CD4-positive, alpha-beta memory T cell (primary cell): Measurements from ENCODE around the gene RBM14. TPM values are rescaled to one million over a fixed set of nuclear protein-coding genes. Genes with fewer than 3 reads are reported as not detected.
"Not testable (repeated sequence)": the region's sequence is repeated elsewhere in the genome, so short reads cannot be mapped to it uniquely, and the experiment has no call there.

ENCODE experiments used
- CTCF ChIA-PET: fragments of 350-600 bp; sonication (Branson Sonifier 250); formaldehyde crosslinking; loops from one replicate; lab custom pipeline; 2021; ENCODE audit warnings: inconsistent platforms; ENCODE audit not compliant: partially characterized antibody; lab: Charles Lee
- POLR2A ChIA-PET: fragments of 350-600 bp; sonication (Branson Sonifier 250); formaldehyde crosslinking; loops from one replicate; lab custom pipeline; 2021; ENCODE audit not compliant: partially characterized antibody; lab: Charles Lee
- DNase-seq, 5 donors: peaks; one replicate each; pipeline versions ENCODE4 v3.0.0 to v3.0.0-alpha.2; 2020 to 2022; ENCODE audit warnings: mixed read lengths in 1 of 5
- H3K27ac ChIP-seq: one replicate; pipeline ENCODE4 v1.7.0; 2013; ENCODE audit warnings: low read depth, low read length
- H3K27me3 ChIP-seq: 2 replicates; pipeline ENCODE4 v1.7.0; 2013; ENCODE audit warnings: mild to moderate bottlenecking, low read length, moderate library complexity; ENCODE audit not compliant: insufficient read depth
- H3K36me3 ChIP-seq: 2 replicates; pipeline ENCODE4 v1.7.0; 2013; ENCODE audit warnings: mild to moderate bottlenecking, low read length, moderate library complexity; ENCODE audit not compliant: insufficient read depth
- H3K4me1 ChIP-seq: 2 replicates; pipeline ENCODE4 v1.7.0; 2013; ENCODE audit warnings: mild to moderate bottlenecking, low read length, moderate library complexity; ENCODE audit not compliant: insufficient read depth
- H3K4me3 ChIP-seq, 2 donors: one replicate each; pipeline ENCODE4 v1.7.0; 2013; ENCODE audit warnings: low read length in 2 of 2, mild to moderate bottlenecking in 1 of 2
- H3K9me3 ChIP-seq, 2 donors: one replicate each; pipeline ENCODE4 v1.7.0; 2013; ENCODE audit warnings: low read length in 2 of 2, control low read depth in 1 of 2; ENCODE audit not compliant: control insufficient read depth in 1 of 2
- H3K27ac Mint-ChIP-seq, 7 donors: one replicate each; pipeline ENCODE4 v1.8.0; 2020 to 2021; ENCODE audit warnings: mixed read lengths in 7 of 7, mild to moderate bottlenecking in 6 of 7, inconsistent platforms in 3 of 7, moderate library complexity in 3 of 7
- H3K27me3 Mint-ChIP-seq, 2 donors: one replicate each; pipeline ENCODE4 v1.8.0; 2020 to 2021; ENCODE audit warnings: mixed read lengths in 2 of 2
- H3K36me3 Mint-ChIP-seq, 2 donors: one replicate each; pipeline ENCODE4 v1.8.0; 2020 to 2021; ENCODE audit warnings: mixed read lengths in 2 of 2, inconsistent platforms in 1 of 2, mild to moderate bottlenecking in 1 of 2
- H3K4me1 Mint-ChIP-seq, 4 donors: one replicate each; pipeline ENCODE4 v1.8.0; 2020 to 2021; ENCODE audit warnings: mixed read lengths in 4 of 4, mild to moderate bottlenecking in 1 of 4
- H3K4me3 Mint-ChIP-seq, 8 donors: one replicate each; pipeline ENCODE4 v1.8.0; 2020 to 2021; ENCODE audit warnings: mixed read lengths in 8 of 8, mild to moderate bottlenecking in 7 of 8, moderate library complexity in 6 of 8, inconsistent platforms in 3 of 8
- H3K9me3 Mint-ChIP-seq, 8 donors: one replicate each; pipeline ENCODE4 v1.8.0; 2020 to 2021; ENCODE audit warnings: mixed read lengths in 8 of 8, mild to moderate bottlenecking in 5 of 8, inconsistent platforms in 3 of 8, moderate library complexity in 1 of 8
- intact Hi-C: fragments of 100-400 bp; cut with micrococcal nuclease; formaldehyde crosslinking; loops from one replicate; pipeline ENCODE4 v1.15.1; 2023
- polyA plus RNA-seq, 2 donors: library from polyadenylated mRNA; unstranded; fragments of 300-500 nt; fragmentation: Illumina TruSeq; gene quantifications; one replicate each; pipeline ENCODE4 v1.2.3, GENCODE V29; 2021
- total RNA-seq, 2 experiments: library from RNA; stranded (reverse); gene quantifications; one replicate each; pipeline ENCODE4 v1.2.3, GENCODE V29; 2021

RBM14 gene
- total and polyA plus RNA-seq, 4 experiments from 2014 or later: 66.2 to 196 (median 118) TPM

DNA sequence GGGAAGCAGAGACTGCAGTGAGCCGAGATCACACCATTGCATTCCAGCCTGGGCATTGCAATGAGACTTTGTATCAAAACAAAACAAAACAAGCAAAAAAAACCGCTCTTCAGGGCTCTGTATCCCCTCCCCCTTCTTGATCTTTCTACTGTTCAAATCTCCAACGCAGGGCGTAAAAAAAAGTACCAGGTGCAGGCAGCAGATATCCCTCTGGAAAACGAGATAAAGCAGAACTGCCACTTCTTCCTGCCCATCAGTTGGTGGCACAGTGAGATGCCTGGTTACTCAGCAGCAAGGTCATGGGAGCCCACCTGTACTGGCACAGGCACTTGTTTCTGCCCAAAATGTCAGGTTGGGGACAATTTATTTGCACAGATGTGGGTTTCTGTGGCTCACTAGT, 12.3 kb upstream of the RBM14 start:
- Mint-ChIP-seq H3K9me3 (no peaks in the 10 kb centered on the region), H3K4me1 (no peaks in the 10 kb centered on the region), H3K27me3 (no peaks in the 10 kb centered on the region), H3K4me3 (no peak overlapping the region), H3K36me3 (peaks cover 0 to 31% of the 10 kb centered on the region in 2 donors), H3K27ac (no peak overlapping the region)
- Histone ChIP-seq H3K36me3 (peaks cover 20% of the 10 kb centered on the region), H3K9me3 (no peaks in the 10 kb centered on the region), H3K27ac (no peak overlapping the region), H3K27me3 (no peaks in the 10 kb centered on the region), H3K4me1 (no peaks in the 10 kb centered on the region), H3K4me3 (no peak overlapping the region)
- no peak for DNase-seq
- POLR2A ChIA-PET: interaction anchor here (3.8 kb wide), 1 partner anchor 12 kb away, joined by 19 read pairs; the partner anchor contains the start of gene RBM14
- CTCF ChIA-PET: no interaction called here
- intact Hi-C loops: no loop called here

DNA sequence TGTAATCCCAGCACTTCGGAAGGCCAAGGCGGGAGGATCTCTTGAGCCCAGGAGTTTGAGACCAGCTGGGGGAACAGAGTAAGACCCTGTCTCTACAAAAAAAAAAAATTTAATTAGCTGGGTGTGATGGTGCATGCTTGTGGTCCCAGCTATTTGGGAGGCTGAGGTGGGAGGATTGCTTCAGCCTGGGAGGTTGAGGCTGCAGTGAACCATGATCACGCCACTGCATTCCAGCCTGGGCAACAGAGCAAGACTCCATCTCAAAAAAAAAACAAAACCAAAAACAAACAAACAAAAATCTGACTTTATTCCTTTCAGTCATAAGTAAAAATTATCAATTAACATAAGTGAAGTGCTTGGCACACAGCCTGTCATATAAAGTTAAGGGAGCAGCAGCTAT, 9.8 kb upstream of the RBM14 start:
- H3K27me3 ChIP-seq, H3K4me3 ChIP-seq, H3K27me3 Mint-ChIP-seq, H3K4me3 Mint-ChIP-seq, H3K27ac ChIP-seq, DNase-seq, H3K9me3 Mint-ChIP-seq, H3K9me3 ChIP-seq, H3K27ac Mint-ChIP-seq, intact Hi-C loops: not testable (repeated sequence)
- ChIA-PET POLR2A (interaction anchor here (1.0 to 3.8 kb wide), 3 partner anchors 10 to 32 kb away, joined by 3 to 19 read pairs (median 8); partner anchors contain the start of genes RBM14 and RBM4), CTCF (interaction anchor here (1.0 to 1.7 kb wide), 3 partner anchors 14 to 29 kb away, joined by 3 to 6 read pairs (median 6); partner anchors contain the start of genes CCDC87 and CCS)
- Mint-ChIP-seq H3K36me3 (peaks cover 0 to 23% of the 10 kb centered on the region in 2 donors), H3K4me1 (peaks cover 6 to 13% (median 11%) of the 10 kb centered on the region in 4 donors)
- Histone ChIP-seq H3K4me1 (peaks cover 11% of the 10 kb centered on the region), H3K36me3 (peaks cover 20% of the 10 kb centered on the region)

DNA sequence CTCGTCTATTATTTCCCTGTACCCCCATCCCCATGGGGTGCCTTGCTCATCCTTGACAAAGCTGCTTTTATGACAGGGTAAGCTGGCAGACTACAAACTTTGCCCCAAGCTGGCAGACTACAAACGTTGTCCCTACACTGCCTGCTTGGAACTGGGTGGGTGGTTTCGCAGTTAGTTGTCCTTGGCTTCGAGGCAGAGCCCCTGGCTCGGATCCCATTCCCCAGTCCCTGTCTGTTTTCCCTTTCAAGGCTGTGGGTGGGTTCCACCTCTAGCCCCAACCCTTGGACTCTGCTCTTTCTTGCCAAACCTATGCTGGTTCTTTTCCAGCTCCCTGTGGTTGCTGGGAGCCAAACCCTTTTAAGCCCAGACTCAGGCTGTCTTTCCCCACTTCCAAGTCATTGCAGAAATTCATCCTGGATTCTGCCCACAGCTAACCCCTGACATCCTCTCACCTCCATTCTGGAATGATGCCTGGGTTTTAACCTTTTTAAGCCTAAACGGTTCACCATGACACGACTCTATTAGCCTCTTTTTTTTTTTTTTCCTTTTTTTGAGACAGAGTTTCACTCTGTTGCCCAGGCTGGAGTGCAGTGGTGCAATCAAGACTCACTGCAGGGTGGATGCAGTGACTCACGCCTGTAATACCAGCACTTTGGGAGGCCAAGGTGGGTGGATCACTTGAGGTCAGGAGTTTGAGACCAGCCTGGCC, 9.2 kb upstream of the RBM14 start:
- no peaks in the 10 kb centered on the region for H3K9me3 Mint-ChIP-seq
- intact Hi-C loops: no loop called here
- Histone ChIP-seq H3K27me3 (no peaks in the 10 kb centered on the region), H3K4me3 (no peak overlapping the region), H3K27ac (no peak overlapping the region), H3K4me1 (peaks cover 11% of the 10 kb centered on the region), H3K9me3 (no peaks in the 10 kb centered on the region), H3K36me3 (peaks cover 18% of the 10 kb centered on the region)
- H3K27ac Mint-ChIP-seq: peak overlapping the region in 1 of 7 donors; percentile 83
- peaks cover 6 to 13% (median 11%) of the 10 kb centered on the region in 4 donors for H3K4me1 Mint-ChIP-seq
- POLR2A ChIA-PET: interaction anchor here (1.0 to 3.8 kb wide), 3 partner anchors 9 to 31 kb away, joined by 3 to 19 read pairs (median 8); partner anchors contain the start of genes RBM14 and RBM4
- no peaks in the 10 kb centered on the region for H3K27me3 Mint-ChIP-seq
- CTCF ChIA-PET: interaction anchor here (1.7 kb wide), 1 partner anchor 29 kb away, joined by 6 read pairs; no protein-coding TSS in a partner anchor
- H3K4me3 Mint-ChIP-seq: no peak overlapping the region
- H3K36me3 Mint-ChIP-seq: peaks cover 0 to 19% of the 10 kb centered on the region in 2 donors
- no peak for DNase-seq

- peaks cover 11% of the 10 kb centered on the region for H3K4me1 ChIP-seq
- H3K27ac ChIP-seq: no peak overlapping the region
- Mint-ChIP-seq H3K36me3 (peaks cover 0 to 11% of the 10 kb centered on the region in 2 donors), H3K27ac (peak overlapping the region; percentile 18 to 85 (median 53)), H3K4me3 (peak overlapping the region in 2 of 8 donors; percentile 43 to 59), H3K4me1 (peaks cover 6 to 13% (median 11%) of the 10 kb centered on the region in 4 donors), H3K27me3 (no peaks in the 10 kb centered on the region), H3K9me3 (no peaks in the 10 kb centered on the region)
- no peak for DNase-seq
- H3K4me3 ChIP-seq: no peak overlapping the region
- H3K36me3 ChIP-seq: peaks cover 11% of the 10 kb centered on the region
- POLR2A ChIA-PET: interaction anchor here (1.2 kb wide), 1 partner anchor 9 kb away, joined by 3 read pairs; no protein-coding TSS in a partner anchor
- no peaks in the 10 kb centered on the region for H3K9me3 ChIP-seq
- intact Hi-C loops: loop anchor here (1.0 kb wide), 1 partner anchor 60 kb away; no protein-coding TSS in a partner anchor
- no peaks in the 10 kb centered on the region for H3K27me3 ChIP-seq
- CTCF ChIA-PET: interaction anchor here (0.6 to 1.4 kb wide), 3 partner anchors 15 to 19 kb away, joined by 3 to 5 read pairs (median 4); partner anchors contain the start of gene CCDC87
These were observed 6.5 kb upstream of the RBM14 start for GRCh38 chr11:66609721-66610617.

DNA sequence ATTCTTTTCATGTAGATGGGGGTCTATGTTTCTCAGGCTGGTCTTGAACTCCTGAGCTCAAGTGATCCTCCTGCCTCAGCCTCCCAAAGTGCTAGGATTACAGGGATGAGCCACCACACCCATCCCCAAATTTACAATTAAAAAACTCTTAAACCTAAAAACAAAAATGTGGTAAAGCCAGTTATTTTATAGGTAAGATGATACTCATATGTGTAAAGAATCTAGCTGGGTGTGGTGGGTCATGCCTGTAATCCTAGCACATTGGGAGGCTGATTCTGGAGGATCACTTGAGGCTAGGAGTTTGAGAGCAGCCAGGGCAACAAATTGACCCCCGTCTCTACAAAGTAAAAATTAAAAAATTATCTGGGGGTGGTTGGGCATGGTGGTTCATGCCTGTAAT, 4.0 kb upstream of the RBM14 start:
- CTCF ChIA-PET: no interaction called here
- intact Hi-C loops: no loop called here
- Histone ChIP-seq H3K36me3 (no peaks in the 10 kb centered on the region), H3K4me3 (no peak overlapping the region), H3K27ac (no peak overlapping the region), H3K4me1 (peaks cover 19% of the 10 kb centered on the region), H3K9me3 (no peaks in the 10 kb centered on the region), H3K27me3 (no peaks in the 10 kb centered on the region)
- H3K36me3 Mint-ChIP-seq: peaks cover 1 to 13% of the 10 kb centered on the region in 2 donors
- H3K27ac Mint-ChIP-seq: no peak overlapping the region
- DNase-seq: no peak
- peaks cover 11 to 36% (median 19%) of the 10 kb centered on the region in 4 donors for H3K4me1 Mint-ChIP-seq
- H3K4me3 Mint-ChIP-seq: no peak overlapping the region
- H3K9me3 Mint-ChIP-seq: peaks cover 0 to 8% (median 0%) of the 10 kb centered on the region in 8 donors
- H3K27me3 Mint-ChIP-seq: no peaks in the 10 kb centered on the region
- POLR2A ChIA-PET: interaction anchor here (17.7 kb wide), 1 partner anchor 22 kb away, joined by 442 read pairs; the partner anchor contains the start of gene RBM4

GRCh38 chr11:66614073-66614472, 2.4 kb upstream of the RBM14 start:
- no peak overlapping the region for H3K27ac Mint-ChIP-seq
- POLR2A ChIA-PET: interaction anchor here (1.4 to 17.7 kb wide), 2 partner anchors 21 to 175 kb away, joined by 4 to 442 read pairs; partner anchors contain the start of genes MRPL11 and RBM4

More at GRCh38 chr11:66614073-66614472, 2.4 kb upstream of the RBM14 start:
- Mint-ChIP-seq H3K4me1 (peaks cover 23 to 52% (median 34%) of the 10 kb centered on the region in 4 donors), H3K4me3 (no peak overlapping the region), H3K9me3 (peaks cover 0 to 8% (median 0%) of the 10 kb centered on the region in 8 donors), H3K36me3 (peaks cover 8 to 29% of the 10 kb centered on the region in 2 donors), H3K27me3 (no peaks in the 10 kb centered on the region)
- Histone ChIP-seq H3K27ac (no peak overlapping the region), H3K27me3 (no peaks in the 10 kb centered on the region), H3K36me3 (no peaks in the 10 kb centered on the region), H3K4me1 (peaks cover 33% of the 10 kb centered on the region), H3K9me3 (no peaks in the 10 kb centered on the region), H3K4me3 (no peak overlapping the region)
- CTCF ChIA-PET: interaction anchor here (0.8 kb wide), 1 partner anchor 24 kb away, joined by 3 read pairs; no protein-coding TSS in a partner anchor
- DNase-seq: no peak
- intact Hi-C loops: no loop called here
